CD4-positive, alpha-beta T cell treated with Interleukin-2 at 100 ng/mL for 4 hours (primary cell): Measurements from ENCODE around the gene ATP2B2.

Experiments used
- DNase-seq: peaks from one replicate; pipeline ENCODE4 v3.0.0-alpha.2; 2020; ENCODE audit warnings: low spot score

Gene ATP2B2

GRCh38 chr3:10426346-10427220, 78.8 kb downstream of the ATP2B2 start:
- no peak for DNase-seq

GRCh38 chr3:10423171-10423882, 82.1 kb downstream of the ATP2B2 start:
- DNase-seq: no peak

GRCh38 chr3:10421996-10422395, 83.4 kb downstream of the ATP2B2 start:
- DNase-seq: no peak

GRCh38 chr3:10420745-10421475, 84.5 kb downstream of the ATP2B2 start:
- no peak for DNase-seq

GRCh38 chr3:10419637-10420232, 85.7 kb downstream of the ATP2B2 start:
- DNase-seq: peak; percentile 15

- DNase-seq: peak; percentile 11
Measured at GRCh38 chr3:10417847-10418246, 87.5 kb downstream of the ATP2B2 start.

- no peak for DNase-seq
Measured at GRCh38 chr3:10416730-10417300, 88.6 kb downstream of the ATP2B2 start.

GRCh38 chr3:10413041-10413440, 92.3 kb downstream of the ATP2B2 start:
- DNase-seq: no peak

- DNase-seq: no peak
Measured at GRCh38 chr3:10411598-10412332, 93.6 kb downstream of the ATP2B2 start.

GRCh38 chr3:10410383-10411002, 94.9 kb downstream of the ATP2B2 start:
- no peak for DNase-seq

- DNase-seq: no peak
Measured at GRCh38 chr3:10408680-10409079, 96.7 kb downstream of the ATP2B2 start.

GRCh38 chr3:10407361-10407760, 98.0 kb downstream of the ATP2B2 start:
- DNase-seq: no peak

- DNase-seq: no peak
Measured at GRCh38 chr3:10406414-10406813, 99.0 kb downstream of the ATP2B2 start.

GRCh38 chr3:10405816-10406215, 99.6 kb downstream of the ATP2B2 start:
- no peak for DNase-seq

GRCh38 chr3:10404876-10405275, 100.5 kb downstream of the ATP2B2 start:
- DNase-seq: no peak

- no peak for DNase-seq
Measured at GRCh38 chr3:10404377-10404776, 101.0 kb downstream of the ATP2B2 start.

- DNase-seq: no peak
Measured at GRCh38 chr3:10401990-10402761, 103.2 kb downstream of the ATP2B2 start.

GRCh38 chr3:10400749-10401495, 104.5 kb downstream of the ATP2B2 start:
- DNase-seq: no peak
